SK-N-SH treated with all-trans-retinoic acid at 6 μM for 48 hours (cell line): ENCODE data around the gene BIN1.

Experiments
- ESRRG ChIP-seq: fragments of 250-450 bp; sonication (Bioruptor Pico); IDR thresholded peaks from 2 replicates; pipeline ENCODE4 v1.6.1; 2021; ENCODE audit warnings: mild to moderate bottlenecking
- ISL1 ChIP-seq: fragments of 250-450 bp; sonication (Bioruptor Pico); IDR thresholded peaks from 2 replicates; pipeline ENCODE4 v2.1.2; 2022; ENCODE audit warnings: mild to moderate bottlenecking, moderate library complexity
- RARB ChIP-seq: fragments of 250-450 bp; sonication (Bioruptor Pico); IDR thresholded peaks from 2 replicates; pipeline ENCODE4 v1.8.0; 2021; ENCODE audit warnings: mild to moderate bottlenecking, moderate library complexity
- TOX ChIP-seq: fragments of 250-450 bp; sonication (Bioruptor Pico); IDR thresholded peaks from 2 replicates; pipeline ENCODE4 v1.8.0; 2021; ENCODE audit warnings: mild to moderate bottlenecking, moderate library complexity, borderline replicate concordance
- ZFP3 ChIP-seq: fragments of 250-450 bp; sonication (Bioruptor Pico); IDR thresholded peaks from 2 replicates; pipeline ENCODE4 v1.5.0; 2020; ENCODE audit warnings: mild to moderate bottlenecking, moderate library complexity
- ZFP30 ChIP-seq: fragments of 450-650 bp; formaldehyde crosslinking; IDR thresholded peaks from 2 replicates; pipeline ENCODE4 v1.5.0; 2022; ENCODE audit warnings: mild to moderate bottlenecking, moderate library complexity
- ZNF565 ChIP-seq: fragments of 450-650 bp; formaldehyde crosslinking; conservative IDR thresholded peaks from 2 replicates; pipeline ENCODE4 v1.5.0; 2020; ENCODE audit warnings: low read depth, mild to moderate bottlenecking, moderate library complexity
- TF ChIP-seq, protein P1 (sequence below): fragments of 250-450 bp; sonication (Bioruptor Pico); IDR thresholded peaks from 2 replicates; pipeline ENCODE4 v1.5.0; 2020; ENCODE audit warnings: mild to moderate bottlenecking, moderate library complexity
- TF ChIP-seq, protein P2 (sequence below): fragments of 250-450 bp; sonication (Bioruptor Pico); IDR thresholded peaks from 2 replicates; pipeline ENCODE4 v1.5.1; 2020; ENCODE audit warnings: low read depth, mild to moderate bottlenecking, moderate library complexity

DNA sequence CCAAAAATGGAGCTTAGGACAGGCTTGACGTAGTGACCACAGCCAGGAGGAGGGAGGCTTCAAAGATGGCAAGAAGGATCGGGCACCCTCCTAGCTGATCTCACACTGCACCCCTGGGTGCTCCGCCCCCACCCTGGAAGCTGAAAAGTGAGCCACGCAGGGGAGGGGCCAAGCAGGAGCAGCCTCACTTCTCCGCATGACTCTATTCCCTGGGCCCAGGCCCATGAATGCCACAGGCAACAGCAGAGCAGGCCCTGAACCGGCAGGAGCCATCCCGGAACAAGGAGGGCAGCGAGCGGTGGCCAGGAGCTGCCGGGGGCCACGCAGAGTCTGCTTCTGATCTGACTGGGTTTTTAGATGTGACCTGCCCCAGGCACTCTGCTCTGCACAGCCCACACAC, 30.0 kb downstream of the BIN1 start:
- TF ChIP-seq ZFP3 (CRISPR knock-in tag) (no peak), ZNF565 (no peak), ZFP30 (CRISPR knock-in tag) (no peak), ISL1 (CRISPR knock-in tag) (no peak), RARB (CRISPR knock-in tag) (no peak), ESRRG (CRISPR knock-in tag) (no peak), TOX (CRISPR knock-in tag) (no peak)
- TF ChIP-seq, protein P1, sequence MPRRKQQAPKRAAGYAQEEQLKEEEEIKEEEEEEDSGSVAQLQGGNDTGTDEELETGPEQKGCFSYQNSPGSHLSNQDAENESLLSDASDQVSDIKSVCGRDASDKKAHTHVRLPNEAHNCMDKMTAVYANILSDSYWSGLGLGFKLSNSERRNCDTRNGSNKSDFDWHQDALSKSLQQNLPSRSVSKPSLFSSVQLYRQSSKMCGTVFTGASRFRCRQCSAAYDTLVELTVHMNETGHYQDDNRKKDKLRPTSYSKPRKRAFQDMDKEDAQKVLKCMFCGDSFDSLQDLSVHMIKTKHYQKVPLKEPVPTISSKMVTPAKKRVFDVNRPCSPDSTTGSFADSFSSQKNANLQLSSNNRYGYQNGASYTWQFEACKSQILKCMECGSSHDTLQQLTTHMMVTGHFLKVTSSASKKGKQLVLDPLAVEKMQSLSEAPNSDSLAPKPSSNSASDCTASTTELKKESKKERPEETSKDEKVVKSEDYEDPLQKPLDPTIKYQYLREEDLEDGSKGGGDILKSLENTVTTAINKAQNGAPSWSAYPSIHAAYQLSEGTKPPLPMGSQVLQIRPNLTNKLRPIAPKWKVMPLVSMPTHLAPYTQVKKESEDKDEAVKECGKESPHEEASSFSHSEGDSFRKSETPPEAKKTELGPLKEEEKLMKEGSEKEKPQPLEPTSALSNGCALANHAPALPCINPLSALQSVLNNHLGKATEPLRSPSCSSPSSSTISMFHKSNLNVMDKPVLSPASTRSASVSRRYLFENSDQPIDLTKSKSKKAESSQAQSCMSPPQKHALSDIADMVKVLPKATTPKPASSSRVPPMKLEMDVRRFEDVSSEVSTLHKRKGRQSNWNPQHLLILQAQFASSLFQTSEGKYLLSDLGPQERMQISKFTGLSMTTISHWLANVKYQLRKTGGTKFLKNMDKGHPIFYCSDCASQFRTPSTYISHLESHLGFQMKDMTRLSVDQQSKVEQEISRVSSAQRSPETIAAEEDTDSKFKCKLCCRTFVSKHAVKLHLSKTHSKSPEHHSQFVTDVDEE (CRISPR knock-in tag), result no peak
- TF ChIP-seq, protein P2, sequence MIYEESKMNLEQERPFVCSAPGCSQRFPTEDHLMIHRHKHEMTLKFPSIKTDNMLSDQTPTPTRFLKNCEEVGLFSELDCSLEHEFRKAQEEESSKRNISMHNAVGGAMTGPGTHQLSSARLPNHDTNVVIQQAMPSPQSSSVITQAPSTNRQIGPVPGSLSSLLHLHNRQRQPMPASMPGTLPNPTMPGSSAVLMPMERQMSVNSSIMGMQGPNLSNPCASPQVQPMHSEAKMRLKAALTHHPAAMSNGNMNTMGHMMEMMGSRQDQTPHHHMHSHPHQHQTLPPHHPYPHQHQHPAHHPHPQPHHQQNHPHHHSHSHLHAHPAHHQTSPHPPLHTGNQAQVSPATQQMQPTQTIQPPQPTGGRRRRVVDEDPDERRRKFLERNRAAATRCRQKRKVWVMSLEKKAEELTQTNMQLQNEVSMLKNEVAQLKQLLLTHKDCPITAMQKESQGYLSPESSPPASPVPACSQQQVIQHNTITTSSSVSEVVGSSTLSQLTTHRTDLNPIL, result no peak
